ENCODE measurements around the gene PMP22. TPM values are rescaled to one million over a fixed set of nuclear protein-coding genes. Genes with fewer than 3 reads are reported as not detected.
A peak's percentile ranks its signal among the peaks of the same experiment; 100 is the strongest.
"Not testable (repeated sequence)": the region's sequence is repeated elsewhere in the genome, so short reads cannot be mapped to it uniquely, and the experiment has no call there.

PMP22 gene
- total RNA-seq, 4 donors from 2014 or later = 75.5 to 227 (median 83.2) TPM

DNA sequence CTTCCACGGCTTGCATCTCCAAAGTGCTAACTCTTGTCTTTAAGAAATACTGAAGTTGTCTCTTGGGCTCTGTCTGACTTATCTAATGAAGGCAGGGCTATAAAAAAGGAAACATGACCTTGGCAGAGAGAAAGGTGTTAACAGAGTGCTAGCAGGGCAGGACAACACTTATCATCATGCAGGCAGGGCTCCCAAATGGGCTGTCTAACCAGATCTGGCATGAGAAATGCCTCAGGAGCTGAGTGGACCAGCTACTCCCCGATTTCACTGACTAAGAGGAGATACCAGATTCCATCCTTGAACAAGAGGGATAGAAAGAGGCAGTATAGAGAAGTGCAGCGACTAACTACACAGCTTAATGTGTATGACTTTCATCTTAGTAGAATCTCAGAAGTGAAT is 32.6 kb downstream of the PMP22 start:
- H3K27ac ChIP-seq = peak overlapping the region in 1 of 4 donors; percentile 41
- DNase-seq (no peak), ATAC-seq (peak in 1 of 2 donors; percentile 14)
- H3K4me1 ChIP-seq = peaks cover 11 to 40% of the 10 kb centered on the region in 2 donors
- H3K36me3 ChIP-seq = peaks cover 13 to 78% of the 10 kb centered on the region in 2 donors
- intact Hi-C loops (cut with DNase I; ENCODE audit: low total_unique reads) = no loop called here
- H3K4me3 ChIP-seq = no peak overlapping the region
- no peak for TF ChIP-seq POLR2A (IDR thresholded peaks at IDR 0.05)
- TF ChIP-seq, protein P1, sequence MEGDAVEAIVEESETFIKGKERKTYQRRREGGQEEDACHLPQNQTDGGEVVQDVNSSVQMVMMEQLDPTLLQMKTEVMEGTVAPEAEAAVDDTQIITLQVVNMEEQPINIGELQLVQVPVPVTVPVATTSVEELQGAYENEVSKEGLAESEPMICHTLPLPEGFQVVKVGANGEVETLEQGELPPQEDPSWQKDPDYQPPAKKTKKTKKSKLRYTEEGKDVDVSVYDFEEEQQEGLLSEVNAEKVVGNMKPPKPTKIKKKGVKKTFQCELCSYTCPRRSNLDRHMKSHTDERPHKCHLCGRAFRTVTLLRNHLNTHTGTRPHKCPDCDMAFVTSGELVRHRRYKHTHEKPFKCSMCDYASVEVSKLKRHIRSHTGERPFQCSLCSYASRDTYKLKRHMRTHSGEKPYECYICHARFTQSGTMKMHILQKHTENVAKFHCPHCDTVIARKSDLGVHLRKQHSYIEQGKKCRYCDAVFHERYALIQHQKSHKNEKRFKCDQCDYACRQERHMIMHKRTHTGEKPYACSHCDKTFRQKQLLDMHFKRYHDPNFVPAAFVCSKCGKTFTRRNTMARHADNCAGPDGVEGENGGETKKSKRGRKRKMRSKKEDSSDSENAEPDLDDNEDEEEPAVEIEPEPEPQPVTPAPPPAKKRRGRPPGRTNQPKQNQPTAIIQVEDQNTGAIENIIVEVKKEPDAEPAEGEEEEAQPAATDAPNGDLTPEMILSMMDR (IDR thresholded peaks at IDR 0.05 in 4 of 5, conservative IDR thresholded peaks at IDR 0.05 in 1 of 5) = no peak
- H3K9me3 ChIP-seq = no peaks in the 10 kb centered on the region
- no peaks in the 10 kb centered on the region for H3K27me3 ChIP-seq
- in situ Hi-C loops (cut with MboI; ENCODE audit: low sequenced_read_pairs in 4 of 4) = no loop called here

DNA sequence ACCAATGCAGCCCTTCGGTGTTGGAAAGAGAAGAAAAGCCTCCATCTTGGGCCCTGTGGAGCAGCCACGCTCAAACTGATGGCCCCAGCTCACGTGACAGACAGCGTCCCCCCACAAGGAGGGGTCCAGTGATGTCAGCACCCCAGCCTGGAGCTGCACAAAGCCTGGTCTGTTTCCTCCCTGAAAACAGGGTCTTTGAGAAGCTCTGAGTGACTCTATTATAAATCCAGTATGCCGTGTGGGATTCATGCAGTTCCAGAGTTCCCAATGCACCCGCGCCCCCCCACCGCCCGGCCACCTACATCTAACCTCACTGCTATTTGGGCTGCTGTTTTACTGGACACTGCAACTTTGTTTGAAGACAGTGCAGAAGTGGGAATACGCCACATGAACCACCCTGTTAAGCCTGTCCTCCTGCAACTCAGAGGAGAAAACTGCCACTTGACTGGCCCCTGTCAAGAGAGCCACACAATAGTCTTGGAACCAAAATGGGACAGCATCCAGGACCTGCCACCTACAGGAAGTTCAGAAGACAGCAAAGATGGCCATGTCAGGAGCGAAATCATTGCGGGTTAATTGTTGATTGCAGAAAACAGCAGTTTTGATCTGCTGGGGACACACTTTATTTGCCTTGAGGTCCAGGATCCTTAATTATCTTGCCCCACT is 33.1 kb downstream of the PMP22 start:
- TF ChIP-seq, protein P1 (IDR thresholded peaks at IDR 0.05 in 4 of 5, conservative IDR thresholded peaks at IDR 0.05 in 1 of 5) = no peak
- TF ChIP-seq POLR2A (IDR thresholded peaks at IDR 0.05) = no peak
- no peaks in the 10 kb centered on the region for H3K27me3 ChIP-seq
- in situ Hi-C loops (cut with MboI; ENCODE audit: low sequenced_read_pairs in 4 of 4) = no loop called here
- ATAC-seq (no peak), DNase-seq (no peak)
- no peak overlapping the region for H3K4me3 ChIP-seq
- intact Hi-C loops (cut with DNase I; ENCODE audit: low total_unique reads) = no loop called here
- H3K27ac ChIP-seq = peak overlapping the region in 1 of 4 donors; percentile 41
- no peaks in the 10 kb centered on the region for H3K9me3 ChIP-seq
- H3K36me3 ChIP-seq = peaks cover 13 to 72% of the 10 kb centered on the region in 2 donors
- H3K4me1 ChIP-seq = peaks cover 11 to 40% of the 10 kb centered on the region in 2 donors

DNA sequence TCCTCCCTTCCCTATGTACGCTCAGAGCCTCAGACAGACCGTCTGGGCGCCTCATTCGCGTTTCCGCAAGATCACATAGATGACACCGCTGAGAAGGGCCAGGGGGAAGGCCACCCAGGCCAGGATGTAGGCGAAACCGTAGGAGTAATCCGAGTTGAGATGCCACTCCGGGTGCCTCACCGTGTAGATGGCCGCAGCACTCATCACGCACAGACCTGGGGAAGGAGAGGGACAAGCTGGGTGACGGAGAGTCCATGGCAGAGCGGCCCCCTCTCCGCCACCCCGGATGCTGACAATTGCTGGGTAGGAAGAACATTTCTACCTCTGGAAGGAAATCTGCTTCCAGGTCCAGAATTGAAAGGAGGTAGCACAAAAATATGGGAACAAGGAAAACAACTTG is 34.3 kb downstream of the PMP22 start:
- intact Hi-C loops (cut with DNase I; ENCODE audit: low total_unique reads) (no loop called here), in situ Hi-C loops (cut with MboI; ENCODE audit: low sequenced_read_pairs in 4 of 4) (no loop called here)
- no peak for DNase-seq
- H3K36me3 ChIP-seq = peaks cover 13 to 66% of the 10 kb centered on the region in 2 donors
- no peaks in the 10 kb centered on the region for H3K9me3 ChIP-seq
- ATAC-seq = no peak
- TF ChIP-seq, protein P1 (IDR thresholded peaks at IDR 0.05 in 4 of 5, conservative IDR thresholded peaks at IDR 0.05 in 1 of 5) = no peak
- no peak for TF ChIP-seq POLR2A (IDR thresholded peaks at IDR 0.05)
- H3K4me1 ChIP-seq = peaks cover 11 to 30% of the 10 kb centered on the region in 2 donors
- H3K4me3 ChIP-seq = no peak overlapping the region
- H3K27ac ChIP-seq = no peak overlapping the region
- no peaks in the 10 kb centered on the region for H3K27me3 ChIP-seq

DNA sequence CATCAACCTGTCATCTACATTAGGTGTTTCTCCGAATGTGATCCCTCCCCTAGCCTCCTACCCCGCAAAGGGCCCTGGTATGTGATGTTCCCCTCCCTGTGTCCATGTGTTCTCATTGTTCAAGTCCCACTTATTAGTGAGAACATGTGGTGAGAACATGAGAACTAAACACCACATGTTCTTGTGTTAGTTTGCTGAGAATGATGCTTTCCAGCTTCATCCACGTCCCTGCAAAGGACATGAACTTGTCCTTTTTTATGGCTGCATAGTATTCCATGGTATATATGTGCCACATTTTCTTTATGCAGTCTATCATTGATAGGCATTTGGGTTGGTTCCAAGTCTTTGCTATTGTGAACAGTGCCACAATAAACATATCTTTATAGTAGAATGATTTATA is 43.3 kb downstream of the PMP22 start:
- H3K36me3 ChIP-seq; H3K4me3 ChIP-seq; H3K4me1 ChIP-seq; DNase-seq; intact Hi-C loops (cut with DNase I; ENCODE audit: low total_unique reads); H3K27me3 ChIP-seq; ATAC-seq; H3K27ac ChIP-seq; H3K9me3 ChIP-seq: not testable (repeated sequence)
- in situ Hi-C loops (cut with MboI; ENCODE audit: low sequenced_read_pairs in 4 of 4) = loop anchor here in 1 of 4 donors (25.0 kb wide), 1 partner anchor 1110 kb away; no protein-coding TSS in a partner anchor

DNA sequence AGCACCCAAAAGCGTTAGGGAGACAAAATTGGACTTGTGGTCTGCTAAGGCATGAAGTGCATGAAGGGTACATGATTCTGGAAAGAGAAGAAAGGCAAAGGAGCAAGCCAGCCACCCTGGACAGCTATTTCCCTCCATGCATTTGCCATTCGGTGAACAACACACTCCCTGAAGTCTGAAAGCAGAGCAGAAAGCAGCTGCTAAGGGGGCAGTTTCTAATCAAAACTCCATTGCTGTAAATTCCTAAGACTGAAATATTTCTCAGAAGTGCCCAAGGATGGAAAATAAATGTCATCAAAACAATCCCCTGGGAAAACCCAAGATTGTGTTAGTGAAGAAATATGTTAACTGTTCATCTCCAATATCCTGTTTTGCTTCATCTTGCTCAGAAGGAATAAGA is 44.3 kb downstream of the PMP22 start:
- Histone ChIP-seq H3K9me3 (no peaks in the 10 kb centered on the region), H3K27ac (no peak overlapping the region), H3K27me3 (no peaks in the 10 kb centered on the region), H3K4me3 (no peak overlapping the region), H3K4me1 (no peaks in the 10 kb centered on the region), H3K36me3 (no peaks in the 10 kb centered on the region)
- ATAC-seq (no peak), DNase-seq (no peak)
- no peak for TF ChIP-seq POLR2A (IDR thresholded peaks at IDR 0.05)
- TF ChIP-seq, protein P1 (IDR thresholded peaks at IDR 0.05 in 4 of 5, conservative IDR thresholded peaks at IDR 0.05 in 1 of 5) = no peak
- intact Hi-C loops (cut with DNase I; ENCODE audit: low total_unique reads) = no loop called here
- in situ Hi-C loops (cut with MboI; ENCODE audit: low sequenced_read_pairs in 4 of 4) = loop anchor here in 1 of 4 donors (25.0 kb wide), 1 partner anchor 1108 kb away; no protein-coding TSS in a partner anchor

Data from gastrocnemius medialis (tissue), 4 donors.